ENCODE measurements around the gene ARHGAP12.
"Not testable (repeated sequence)": the region's sequence is repeated elsewhere in the genome, so short reads cannot be mapped to it uniquely, and the experiment has no call there.

Gene ARHGAP12

DNA sequence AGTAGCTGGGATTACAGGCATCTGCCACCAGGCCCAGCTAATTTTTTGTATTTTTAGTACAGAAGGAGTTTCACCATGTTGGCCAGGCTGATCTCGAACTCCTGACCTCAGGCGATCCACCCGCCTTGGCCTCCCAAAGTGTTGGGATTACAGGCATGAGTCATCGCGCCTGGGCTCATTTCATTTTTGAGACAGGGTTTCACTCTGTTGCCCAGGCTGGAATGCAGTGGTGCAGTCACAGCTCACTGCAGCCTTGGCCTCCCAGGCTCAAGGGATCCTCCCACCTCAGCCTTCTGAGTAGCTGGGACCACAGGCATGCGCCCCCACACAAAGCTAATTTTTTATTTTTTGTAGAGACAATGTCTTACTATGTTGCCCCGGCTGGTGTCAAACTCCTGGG lies 159.7 kb downstream of the ARHGAP12 start:
- DNase-seq (ENCODE audit: low spot score): not testable (repeated sequence)

DNA sequence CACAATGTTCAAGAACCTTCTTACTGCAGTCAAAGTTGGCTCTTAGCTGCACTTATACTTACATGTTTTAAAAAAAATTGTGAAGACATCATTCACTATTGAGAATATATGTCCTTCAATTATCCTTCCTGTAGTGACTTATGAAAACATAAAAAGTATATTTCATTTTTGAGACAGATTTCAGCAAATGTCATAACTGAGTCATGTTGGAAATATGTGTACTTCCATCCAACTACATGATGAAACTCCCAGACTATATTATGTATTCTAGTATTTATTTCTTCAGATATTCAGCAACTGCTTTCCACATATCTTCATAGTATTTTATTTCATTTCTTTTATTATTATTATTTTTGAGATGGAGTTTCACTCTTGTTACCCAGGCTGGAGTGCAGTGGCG lies 160.2 kb downstream of the ARHGAP12 start:
- DNase-seq (ENCODE audit: low spot score): no peak

DNA sequence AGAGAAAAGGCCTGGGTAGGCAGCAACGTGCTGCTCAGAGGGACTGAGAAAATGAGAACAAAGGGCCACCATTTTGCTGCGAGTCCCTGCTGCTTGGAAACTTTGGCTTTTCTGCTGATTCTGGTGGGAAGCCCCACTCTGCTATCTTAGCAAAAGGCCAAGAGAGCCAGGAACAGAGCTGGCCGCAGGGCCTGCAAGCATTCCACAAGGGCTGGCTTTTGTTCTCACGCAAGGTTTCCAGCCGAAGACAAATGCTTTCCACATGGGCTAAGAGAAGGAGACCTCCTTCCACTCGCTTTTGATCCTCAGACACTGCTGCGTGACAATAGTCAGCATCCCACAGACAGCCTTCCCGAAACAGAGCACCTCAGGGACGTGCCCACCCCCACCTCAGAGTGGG lies 163.1 kb downstream of the ARHGAP12 start:
- DNase-seq (ENCODE audit: low spot score): no peak

DNA sequence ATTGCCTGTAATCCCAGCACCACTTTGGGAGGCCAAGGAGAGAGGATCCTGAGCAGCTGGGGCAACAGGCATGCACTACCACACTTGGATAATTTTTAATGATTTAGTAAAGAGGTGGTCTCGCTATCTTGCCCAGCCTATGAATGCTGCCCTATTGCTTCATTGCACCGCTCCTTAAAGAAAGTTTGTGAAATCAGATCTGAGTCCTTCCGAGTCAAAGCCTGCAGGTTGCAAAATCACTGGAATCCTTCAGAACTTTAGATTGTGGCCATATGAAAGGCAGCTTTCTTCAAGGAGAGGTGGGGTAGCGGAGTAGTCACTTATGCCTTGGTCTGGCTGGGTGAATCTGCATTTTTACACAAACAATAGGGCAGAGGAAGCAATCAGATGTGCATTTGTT lies 166.3 kb downstream of the ARHGAP12 start:
- peak; percentile 0 for DNase-seq (ENCODE audit: low spot score)

DNA sequence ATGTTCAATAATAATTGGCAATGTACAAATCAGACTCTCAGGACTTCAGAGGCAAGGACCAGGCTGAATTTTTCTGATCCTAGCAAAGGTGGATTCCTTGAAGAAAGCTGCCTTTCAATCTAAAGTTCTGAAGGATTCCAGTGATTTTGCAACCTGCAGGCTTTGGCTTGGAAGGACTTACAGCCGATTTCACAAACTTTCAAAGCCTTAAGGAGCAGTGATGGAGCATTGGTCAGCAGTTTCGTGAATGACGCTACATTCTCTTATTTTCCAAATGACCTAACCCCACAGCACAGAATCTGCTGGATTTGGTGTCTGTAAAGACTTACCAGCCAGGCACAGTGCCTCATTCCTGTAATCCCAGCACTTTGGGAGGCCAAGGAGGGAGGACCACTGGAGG lies 167.5 kb downstream of the ARHGAP12 start:
- DNase-seq (ENCODE audit: low spot score): no peak

DNA sequence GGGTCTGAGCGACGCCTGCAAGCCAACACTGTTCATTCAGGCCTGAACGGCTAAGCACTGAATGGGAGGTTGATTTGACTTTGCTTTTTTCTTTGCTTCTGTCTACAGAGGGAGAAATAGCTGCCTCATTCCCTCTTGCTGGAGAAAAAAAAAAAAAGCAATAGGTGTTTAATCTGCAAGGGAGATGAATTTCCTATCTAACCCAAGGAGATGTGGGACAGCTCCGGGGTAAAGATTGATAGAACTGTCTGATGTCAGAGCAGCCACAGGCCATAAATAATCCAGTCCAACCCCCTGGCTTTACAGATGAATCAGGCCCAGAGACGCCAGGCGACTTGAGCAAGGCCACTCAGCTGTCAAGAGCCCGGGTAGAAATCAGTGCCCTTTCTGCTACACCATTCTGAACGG lies 168.0 kb downstream of the ARHGAP12 start:
- peak; percentile 50 for DNase-seq (ENCODE audit: low spot score)

DNA sequence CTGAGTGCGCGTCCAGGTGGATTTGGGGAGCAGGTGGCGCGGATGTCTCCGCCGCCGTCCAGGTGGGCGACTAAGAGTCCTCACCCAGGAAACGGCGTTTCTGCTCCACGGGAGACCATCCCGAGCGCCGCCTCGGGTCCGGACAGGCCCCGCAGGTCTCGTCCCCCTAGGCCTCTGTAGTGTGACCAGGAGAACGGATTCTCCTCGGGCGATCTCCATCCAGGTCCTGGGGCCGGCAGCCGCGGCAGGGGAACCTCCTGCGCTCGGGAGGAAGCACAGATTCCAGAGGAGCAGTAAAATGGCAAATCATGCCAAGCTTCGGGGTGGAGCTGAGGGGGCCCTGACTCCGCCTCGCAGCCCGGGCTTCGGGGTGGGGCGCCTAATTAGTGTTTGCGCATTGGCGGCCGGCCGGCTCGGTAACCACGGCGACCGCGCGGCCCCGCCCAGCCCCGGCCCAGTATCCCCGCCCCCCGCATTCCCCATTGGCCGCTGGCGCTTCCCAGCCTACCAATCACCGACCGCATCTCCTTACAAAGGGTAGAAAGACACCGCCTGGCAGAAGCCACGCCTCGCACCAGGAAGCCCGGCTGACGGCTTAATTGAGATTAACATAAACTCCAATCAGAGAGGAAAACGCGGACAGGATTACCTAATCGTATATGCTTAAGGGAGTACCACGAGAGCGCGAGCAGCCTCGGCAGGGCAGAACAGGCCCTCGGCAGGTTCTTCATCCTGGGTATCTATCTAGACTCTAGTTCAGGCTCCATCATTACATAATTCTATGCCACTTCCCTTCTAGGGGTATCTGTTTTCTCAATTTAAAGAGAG lies 168.6 kb downstream of the ARHGAP12 start:
- DNase-seq (ENCODE audit: low spot score): peak; percentile 98

DNA sequence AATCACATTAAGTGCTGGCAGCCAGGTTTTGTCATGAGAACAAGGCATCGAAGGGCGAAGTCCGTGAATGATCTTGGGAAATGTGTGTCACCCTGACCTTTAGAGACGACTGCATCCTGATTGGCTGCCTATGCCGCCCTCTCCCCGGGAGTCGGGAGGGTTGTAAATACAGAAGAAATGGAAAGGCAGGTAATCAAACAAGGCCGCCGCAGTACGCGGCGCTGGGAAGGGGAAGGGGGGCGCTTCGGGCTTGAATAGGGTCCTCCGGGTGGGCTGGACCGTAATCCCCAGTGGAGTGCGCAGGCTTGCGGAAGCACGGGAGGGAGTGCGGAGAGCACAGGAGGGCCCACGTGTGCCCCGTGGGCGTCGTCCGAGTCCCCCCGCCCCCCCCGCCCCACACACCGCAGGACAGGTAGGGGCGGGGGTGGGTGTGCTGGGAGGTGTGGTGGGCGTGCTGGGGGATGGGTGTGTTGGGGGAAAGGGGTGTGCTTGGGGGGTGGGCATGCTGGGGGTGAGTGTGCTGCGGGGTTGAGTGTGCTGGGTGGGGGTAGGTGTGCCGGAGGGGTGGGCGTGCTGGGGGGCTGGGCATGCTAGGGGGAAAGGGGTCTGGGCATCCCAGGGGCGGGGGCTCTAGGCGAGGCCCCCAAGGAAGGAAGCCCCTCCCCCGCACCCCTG lies 169.4 kb downstream of the ARHGAP12 start:
- DNase-seq (ENCODE audit: low spot score): no peak

DNA sequence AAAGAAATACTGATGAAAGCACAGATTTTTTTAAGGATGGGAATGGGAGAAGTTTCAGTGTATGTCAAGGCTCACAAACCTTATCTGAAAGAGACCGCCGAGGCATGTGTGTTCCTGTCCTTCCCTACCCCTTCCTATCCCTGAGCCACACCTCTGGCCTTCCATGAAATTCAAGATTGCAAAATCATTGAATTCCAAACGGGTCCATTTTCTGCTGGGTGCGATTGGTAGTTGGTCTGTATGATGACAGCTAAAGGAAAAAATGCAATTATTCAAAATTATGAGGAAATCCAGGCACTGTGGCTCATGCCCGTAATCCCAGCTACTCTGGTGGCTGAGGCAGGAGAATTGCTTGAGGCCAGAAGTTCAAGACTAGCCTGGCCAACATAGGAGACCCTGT lies 170.1 kb downstream of the ARHGAP12 start:
- no peak for DNase-seq (ENCODE audit: low spot score)

DNA sequence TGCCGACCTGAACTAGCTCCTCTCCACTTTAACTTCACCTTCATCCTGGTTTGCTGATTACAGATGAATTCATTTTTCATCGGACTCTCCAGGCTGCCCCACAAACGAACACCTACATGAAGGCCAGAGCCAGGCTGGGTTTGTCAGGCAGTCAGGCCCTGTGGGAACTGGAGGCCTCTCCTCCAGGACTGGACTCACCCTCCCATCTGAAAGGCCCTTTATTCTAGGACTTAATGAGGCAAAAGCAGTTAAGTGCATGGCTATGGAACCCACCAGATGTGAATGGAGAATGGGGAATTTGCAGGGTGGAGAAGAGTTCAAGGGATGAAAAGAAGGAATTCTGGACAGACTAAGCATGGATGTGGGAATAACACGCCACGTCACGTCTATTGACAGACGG lies 170.8 kb downstream of the ARHGAP12 start:
- DNase-seq (ENCODE audit: low spot score): no peak

DNA sequence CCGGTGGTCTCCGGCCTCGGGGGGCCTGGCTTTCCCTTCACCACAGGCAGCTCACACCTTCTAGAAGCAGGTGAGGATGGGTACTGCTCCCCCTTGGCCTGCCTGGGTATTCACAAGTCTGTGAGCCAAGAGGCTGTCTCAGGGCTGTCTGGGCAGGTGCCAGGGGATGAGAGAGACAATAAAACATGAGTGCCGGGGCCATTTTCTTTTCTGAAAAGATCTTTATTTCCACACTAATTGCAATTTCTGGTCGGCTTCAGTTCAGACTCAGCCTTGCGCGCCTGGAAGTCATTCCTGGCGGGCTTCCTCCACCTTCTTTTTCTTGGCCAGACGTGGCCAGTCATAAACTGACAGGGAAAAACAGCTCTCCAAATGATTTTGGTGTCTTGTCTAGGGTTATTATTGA lies 171.2 kb downstream of the ARHGAP12 start:
- peak; percentile 73 for DNase-seq (ENCODE audit: low spot score)

DNA sequence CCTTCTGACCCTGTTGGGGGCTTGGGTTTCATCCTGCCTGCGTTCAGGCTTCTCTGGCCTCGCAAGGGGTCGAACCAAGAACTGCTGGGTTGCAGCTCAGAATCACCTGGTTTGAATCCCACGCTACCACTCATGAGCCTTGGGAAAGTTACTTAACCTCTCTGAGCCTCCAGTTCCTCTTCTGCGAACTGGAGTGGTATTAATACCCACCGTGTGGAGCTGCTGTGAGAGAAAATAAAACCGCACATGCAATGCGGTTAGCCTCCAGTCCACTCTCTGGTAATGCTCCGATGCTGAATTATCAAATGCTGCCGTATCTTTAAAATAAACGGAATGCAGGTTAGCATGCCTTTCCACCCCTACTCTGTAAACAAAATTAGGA lies 171.9 kb downstream of the ARHGAP12 start:
- no peak for DNase-seq (ENCODE audit: low spot score)

DNA sequence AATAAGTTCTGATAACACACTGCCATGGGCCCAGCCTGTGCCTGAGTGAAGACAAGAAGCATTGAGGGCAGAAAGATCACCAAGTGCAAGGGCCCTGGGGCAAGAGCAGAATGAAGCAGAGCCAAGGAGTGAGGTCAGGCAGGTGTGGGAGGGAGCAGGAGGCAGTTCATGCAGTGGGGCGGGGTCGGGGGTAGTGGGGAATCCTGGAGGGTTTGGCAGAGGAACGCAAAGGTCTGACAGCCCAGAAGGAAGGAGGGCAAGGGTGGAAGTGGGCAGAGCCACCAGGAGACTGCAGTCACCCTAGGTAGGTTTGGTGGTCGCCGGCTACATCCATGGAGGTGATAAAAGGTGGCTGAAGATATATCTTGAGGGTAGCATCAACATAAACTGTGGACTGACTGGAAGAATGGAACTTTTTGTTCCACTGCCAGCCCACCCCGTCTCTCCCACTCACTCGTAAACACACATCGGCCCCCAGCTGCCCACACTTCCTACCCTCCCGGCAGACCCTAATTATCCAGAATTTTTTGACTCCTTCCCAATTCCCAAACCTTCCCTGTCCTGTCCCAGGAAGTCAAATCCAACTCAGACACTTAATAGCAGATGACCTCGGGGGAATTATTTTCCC lies 172.4 kb downstream of the ARHGAP12 start:
- DNase-seq (ENCODE audit: low spot score): no peak
